Duodenal mucosa (tissue), 2 donors: ENCODE results near the gene USP26.
"Not testable (repeated sequence)": the region's sequence is repeated elsewhere in the genome, so short reads cannot be mapped to it uniquely, and the experiment has no call there.

Experiments used
- H3K27ac ChIP-seq: one replicate; pipeline ENCODE4 v1.7.0; 2013; ENCODE audit warnings: low read depth, low read length
- H3K27me3 ChIP-seq, 2 donors: one replicate each; pipeline ENCODE4 v1.7.0; 2013; ENCODE audit warnings: low read length in 2 of 2, control low read depth in 1 of 2; ENCODE audit not compliant: insufficient read depth in 2 of 2, control insufficient read depth in 1 of 2
- H3K36me3 ChIP-seq, 2 donors: one replicate each; pipeline ENCODE4 v1.7.0; 2013; ENCODE audit warnings: low read length in 2 of 2, control low read depth in 1 of 2; ENCODE audit not compliant: insufficient read depth in 2 of 2, control insufficient read depth in 1 of 2
- H3K4me1 ChIP-seq, 2 donors: one replicate each; pipeline ENCODE4 v1.7.0; 2013; ENCODE audit warnings: low read length in 2 of 2, control low read depth in 1 of 2; ENCODE audit not compliant: insufficient read depth in 2 of 2, control insufficient read depth in 1 of 2
- H3K4me3 ChIP-seq, 2 donors: one replicate each; pipeline ENCODE4 v1.7.0; 2013; ENCODE audit warnings: low read length in 2 of 2, low read depth in 1 of 2
- H3K9ac ChIP-seq, 2 donors: one replicate each; pipeline ENCODE4 v1.7.0; 2013; ENCODE audit warnings: low read length in 2 of 2, low read depth in 1 of 2
- H3K9me3 ChIP-seq, 2 donors: one replicate each; pipeline ENCODE4 v1.7.0; 2013; ENCODE audit warnings: low read length in 2 of 2, control low read depth in 1 of 2; ENCODE audit not compliant: control insufficient read depth in 1 of 2

Gene USP26

GRCh38 chrX:133097031-133097430, at the start of gene USP26:
Gene USP26 (minus strand): TSS chrX:133097109. CDS start chrX:133028220, 68,889 bp downstream.
- H3K4me3 ChIP-seq: no peak within 1 kb of the TSS

GRCh38 chrX:133134282-133134681, 37.4 kb upstream of the USP26 start:
- Histone ChIP-seq H3K36me3 (no peaks in the 10 kb centered on the region), H3K4me1 (no peaks in the 10 kb centered on the region), H3K27me3 (no peaks in the 10 kb centered on the region), H3K9ac (no peak overlapping the region), H3K4me3 (no peak overlapping the region), H3K9me3 (no peaks in the 10 kb centered on the region), H3K27ac (no peak overlapping the region)

More at GRCh38 chrX:133097031-133097430, at the start of gene USP26:
- Histone ChIP-seq H3K27ac (no peak within 1 kb of the TSS), H3K27me3 (no peaks in the 10 kb centered on the region), H3K4me1 (no peaks in the 10 kb centered on the region), H3K36me3 (no peaks in the 10 kb centered on the region), H3K9me3 (no peaks in the 10 kb centered on the region), H3K9ac (no peak within 1 kb of the TSS)

DNA sequence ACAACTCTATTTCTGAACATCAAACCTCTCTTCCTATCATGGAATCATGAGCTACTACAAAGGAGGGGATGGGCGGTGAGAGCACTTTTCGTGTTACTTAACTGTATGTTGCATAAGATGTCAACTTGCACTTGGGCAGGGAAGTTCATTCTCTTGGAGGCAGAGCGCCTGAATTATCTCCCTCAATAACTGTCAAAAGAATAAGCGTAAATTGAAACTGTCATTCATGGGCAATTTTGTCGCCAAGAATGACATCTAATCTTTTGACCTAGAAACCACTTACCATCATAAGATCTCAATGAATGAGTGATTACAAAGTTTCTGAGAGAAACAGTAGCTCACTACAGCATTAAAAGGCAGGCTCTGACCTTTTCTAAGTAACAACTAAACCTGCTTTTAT, 23.5 kb upstream of the USP26 start:
- no peaks in the 10 kb centered on the region for H3K36me3 ChIP-seq
- H3K9ac ChIP-seq: no peak overlapping the region
- H3K9me3 ChIP-seq: no peaks in the 10 kb centered on the region
- no peak overlapping the region for H3K27ac ChIP-seq
- H3K4me1 ChIP-seq: no peaks in the 10 kb centered on the region
- H3K27me3 ChIP-seq: no peaks in the 10 kb centered on the region
- H3K4me3 ChIP-seq: no peak overlapping the region

DNA sequence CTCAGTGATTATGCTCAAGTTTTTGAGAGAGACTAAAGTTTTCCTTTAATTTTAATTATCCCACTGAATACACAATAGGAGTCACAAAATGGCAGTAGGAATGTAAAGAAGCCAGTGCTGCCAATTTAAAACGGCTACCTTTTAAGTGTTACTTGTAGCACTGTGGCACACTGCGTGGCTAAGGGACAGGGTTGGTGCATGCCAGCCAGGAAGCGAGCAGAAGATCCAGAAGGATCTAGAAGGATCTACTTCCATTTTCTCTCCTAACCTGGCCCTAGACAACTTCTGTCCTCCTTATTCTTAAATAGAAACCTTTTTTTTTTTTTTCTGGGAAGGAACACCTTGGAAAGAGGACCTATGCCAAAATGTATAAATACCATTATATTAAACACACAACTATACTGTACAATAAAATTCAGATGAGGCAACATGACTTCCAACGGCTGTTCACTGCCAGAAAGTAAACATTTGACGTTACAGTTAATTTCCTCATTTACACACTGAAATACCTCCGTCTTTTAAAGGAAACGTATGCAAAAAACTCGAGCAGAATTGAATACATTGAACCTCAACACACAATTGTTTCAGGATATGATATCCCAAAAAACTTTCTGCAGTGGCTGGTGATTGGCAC, 2.7 kb downstream of the USP26 start:
- Histone ChIP-seq H3K9ac (no peak overlapping the region), H3K9me3 (no peaks in the 10 kb centered on the region), H3K27ac (no peak overlapping the region), H3K4me1 (no peaks in the 10 kb centered on the region), H3K27me3 (no peaks in the 10 kb centered on the region), H3K4me3 (no peak overlapping the region), H3K36me3 (no peaks in the 10 kb centered on the region)

GRCh38 chrX:133090236-133090809, 6.6 kb downstream of the USP26 start:
- no peak overlapping the region for H3K27ac ChIP-seq
- no peaks in the 10 kb centered on the region for H3K9me3 ChIP-seq
- no peaks in the 10 kb centered on the region for H3K4me1 ChIP-seq
- no peak overlapping the region for H3K9ac ChIP-seq
- H3K36me3 ChIP-seq: no peaks in the 10 kb centered on the region
- no peaks in the 10 kb centered on the region for H3K27me3 ChIP-seq
- no peak overlapping the region for H3K4me3 ChIP-seq

DNA sequence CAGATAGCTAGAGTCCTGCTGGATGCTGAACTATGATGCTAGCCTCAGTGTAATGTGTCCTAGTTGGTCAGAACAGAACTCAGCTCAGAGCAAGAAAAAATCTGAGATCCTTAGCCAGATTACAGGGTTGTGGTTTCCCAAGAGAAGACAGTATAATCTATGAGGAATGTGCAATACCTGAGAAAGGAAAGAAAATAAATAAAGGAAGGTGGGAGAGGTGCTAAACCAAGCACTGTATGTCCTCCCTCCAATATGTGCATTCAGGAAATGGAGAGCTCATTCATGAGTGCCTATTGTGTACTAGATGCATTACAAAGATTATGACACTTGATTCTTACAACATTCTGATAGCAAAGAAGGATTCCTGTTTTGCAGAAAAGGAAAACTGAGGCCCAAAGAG, 7.5 kb downstream of the USP26 start:
- no peaks in the 10 kb centered on the region for H3K27me3 ChIP-seq
- no peak overlapping the region for H3K27ac ChIP-seq
- H3K4me3 ChIP-seq: no peak overlapping the region
- no peaks in the 10 kb centered on the region for H3K36me3 ChIP-seq
- H3K9ac ChIP-seq: no peak overlapping the region
- no peaks in the 10 kb centered on the region for H3K4me1 ChIP-seq
- H3K9me3 ChIP-seq: no peaks in the 10 kb centered on the region

- no peak overlapping the region for H3K4me3 ChIP-seq
- H3K9ac ChIP-seq: no peak overlapping the region
- H3K27ac ChIP-seq: no peak overlapping the region
- no peaks in the 10 kb centered on the region for H3K9me3 ChIP-seq
- H3K4me1 ChIP-seq: no peaks in the 10 kb centered on the region
- no peaks in the 10 kb centered on the region for H3K36me3 ChIP-seq
- no peaks in the 10 kb centered on the region for H3K27me3 ChIP-seq
Measured at GRCh38 chrX:133085785-133086184, 11.1 kb downstream of the USP26 start.

- not testable (repeated sequence) for H3K9me3 ChIP-seq, H3K36me3 ChIP-seq, H3K9ac ChIP-seq, H3K27ac ChIP-seq, H3K4me3 ChIP-seq, H3K4me1 ChIP-seq, H3K27me3 ChIP-seq
Measured at GRCh38 chrX:133085056-133085455, 11.9 kb downstream of the USP26 start.

- Histone ChIP-seq H3K9me3 (no peaks in the 10 kb centered on the region), H3K27ac (no peak overlapping the region), H3K4me1 (no peaks in the 10 kb centered on the region), H3K4me3 (no peak overlapping the region), H3K9ac (no peak overlapping the region), H3K27me3 (no peaks in the 10 kb centered on the region), H3K36me3 (no peaks in the 10 kb centered on the region)
Measured at GRCh38 chrX:133083899-133084298, 13.0 kb downstream of the USP26 start.

DNA sequence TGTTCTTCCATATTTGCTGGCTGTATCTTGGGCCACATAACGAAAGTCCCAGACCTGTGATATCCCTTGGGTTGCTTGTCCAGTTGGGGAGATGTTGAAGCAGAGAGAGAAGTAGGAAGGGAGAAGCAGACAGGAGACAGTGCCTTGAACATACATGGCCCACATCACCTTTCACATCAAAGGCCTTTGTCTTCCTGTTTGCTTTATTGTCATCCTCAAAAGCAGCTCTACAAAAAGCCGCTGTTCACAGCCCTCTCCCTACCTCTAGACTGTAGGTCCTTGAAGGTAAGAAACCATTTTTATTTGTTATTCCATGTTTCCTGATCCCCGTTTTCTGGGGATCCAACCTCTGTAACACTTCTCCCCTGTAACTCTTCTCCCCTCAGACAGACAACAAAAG, 14.9 kb downstream of the USP26 start:
- no peak overlapping the region for H3K27ac ChIP-seq
- no peaks in the 10 kb centered on the region for H3K36me3 ChIP-seq
- H3K27me3 ChIP-seq: no peaks in the 10 kb centered on the region
- no peaks in the 10 kb centered on the region for H3K4me1 ChIP-seq
- no peak overlapping the region for H3K4me3 ChIP-seq
- H3K9ac ChIP-seq: no peak overlapping the region
- H3K9me3 ChIP-seq: no peaks in the 10 kb centered on the region
